ENCODE data around the gene NFIX.

Gene NFIX

GRCh38 chr19:13115936-13116281, 120.6 kb downstream of the NFIX start:
- DNase-seq, result no peak

GRCh38 chr19:13116282-13117175, 121.3 kb downstream of the NFIX start, which contains the start of gene TRMT1:
TRMT1 (minus strand) TSS chr19:13116740; CDS start chr19:13116399, 341 bp downstream.
- peak; percentile 77 for DNase-seq

GRCh38 chr19:13117176-13117771, 122.0 kb downstream of the NFIX start:
- no peak for DNase-seq

- peak; percentile 70 for DNase-seq
These were observed 122.6 kb downstream of the NFIX start, which contains the start of gene NACC1 for GRCh38 chr19:13117772-13118423. NACC1 (plus strand) TSS chr19:13118264; CDS start chr19:13135208, 16,944 bp downstream.

- DNase-seq, result peak; percentile 21
These were observed 123.3 kb downstream of the NFIX start for GRCh38 chr19:13118424-13119193.

GRCh38 chr19:13119627-13120026, 124.4 kb downstream of the NFIX start:
- DNase-seq, result no peak

- DNase-seq, result no peak
These were observed 124.8 kb downstream of the NFIX start for GRCh38 chr19:13120031-13120430.

- DNase-seq, result no peak
These were observed 125.5 kb downstream of the NFIX start for GRCh38 chr19:13120817-13121216.

- no peak for DNase-seq
These were observed 126.4 kb downstream of the NFIX start for GRCh38 chr19:13121551-13122274.

GRCh38 chr19:13122275-13122878, 127.1 kb downstream of the NFIX start:
- DNase-seq, result no peak

- DNase-seq, result no peak
These were observed 128.0 kb downstream of the NFIX start for GRCh38 chr19:13122980-13123957.

GRCh38 chr19:13127051-13127450, 131.8 kb downstream of the NFIX start:
- DNase-seq, result no peak

GRCh38 chr19:13127811-13128575, 132.7 kb downstream of the NFIX start:
- DNase-seq, result no peak

- no peak for DNase-seq
These were observed 133.3 kb downstream of the NFIX start for GRCh38 chr19:13128583-13128982.

- DNase-seq, result no peak
These were observed 134.1 kb downstream of the NFIX start for GRCh38 chr19:13129384-13129783.

- no peak for DNase-seq
These were observed 135.7 kb downstream of the NFIX start for GRCh38 chr19:13130886-13131490.

GRCh38 chr19:13132471-13133180, 137.4 kb downstream of the NFIX start:
- DNase-seq, result no peak

- DNase-seq, result no peak
These were observed 138.1 kb downstream of the NFIX start for GRCh38 chr19:13133241-13133870.

Data from DMS79 (cell line).